ENCODE results near the gene CTSZ. TPM values are rescaled to one million over a fixed set of nuclear protein-coding genes. Genes with fewer than 3 reads are reported as not detected.

The CTSZ gene
- total RNA-seq, 4 donors from 2014 or later, result 83.5 to 145 (median 105) TPM

- Histone ChIP-seq H3K4me3 (no peak overlapping the region), H3K9me3 (no peaks in the 10 kb centered on the region), H3K27me3 (no peaks in the 10 kb centered on the region), H3K27ac (no peak overlapping the region), H3K36me3 (no peaks in the 10 kb centered on the region), H3K4me1 (peaks cover 0 to 12% (median 5%) of the 10 kb centered on the region in 4 donors)
- TF ChIP-seq POLR2A (IDR thresholded peaks at IDR 0.05) (no peak), EP300 (IDR thresholded peaks at IDR 0.05) (no peak)
- TF ChIP-seq, protein P1, sequence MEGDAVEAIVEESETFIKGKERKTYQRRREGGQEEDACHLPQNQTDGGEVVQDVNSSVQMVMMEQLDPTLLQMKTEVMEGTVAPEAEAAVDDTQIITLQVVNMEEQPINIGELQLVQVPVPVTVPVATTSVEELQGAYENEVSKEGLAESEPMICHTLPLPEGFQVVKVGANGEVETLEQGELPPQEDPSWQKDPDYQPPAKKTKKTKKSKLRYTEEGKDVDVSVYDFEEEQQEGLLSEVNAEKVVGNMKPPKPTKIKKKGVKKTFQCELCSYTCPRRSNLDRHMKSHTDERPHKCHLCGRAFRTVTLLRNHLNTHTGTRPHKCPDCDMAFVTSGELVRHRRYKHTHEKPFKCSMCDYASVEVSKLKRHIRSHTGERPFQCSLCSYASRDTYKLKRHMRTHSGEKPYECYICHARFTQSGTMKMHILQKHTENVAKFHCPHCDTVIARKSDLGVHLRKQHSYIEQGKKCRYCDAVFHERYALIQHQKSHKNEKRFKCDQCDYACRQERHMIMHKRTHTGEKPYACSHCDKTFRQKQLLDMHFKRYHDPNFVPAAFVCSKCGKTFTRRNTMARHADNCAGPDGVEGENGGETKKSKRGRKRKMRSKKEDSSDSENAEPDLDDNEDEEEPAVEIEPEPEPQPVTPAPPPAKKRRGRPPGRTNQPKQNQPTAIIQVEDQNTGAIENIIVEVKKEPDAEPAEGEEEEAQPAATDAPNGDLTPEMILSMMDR (IDR thresholded peaks at IDR 0.05), result no peak
- 73 to 74% methylated on average over 5 of the region's 5 CpGs for WGBS, 2 donors
- DNase-seq (ENCODE audit: low spot score in 2 of 2), result no peak
Observed at GRCh38 chr20:59047938-59048680, 41.1 kb upstream of the CTSZ start.

GRCh38 chr20:59046862-59047261 lies 39.8 kb upstream of the CTSZ start:
- H3K4me3 ChIP-seq, result no peak overlapping the region
- H3K27ac ChIP-seq, result no peak overlapping the region
- H3K27me3 ChIP-seq, result no peaks in the 10 kb centered on the region
- no peaks in the 10 kb centered on the region for H3K36me3 ChIP-seq
- no peak for DNase-seq (ENCODE audit: low spot score in 2 of 2)
- TF ChIP-seq, protein P1 (IDR thresholded peaks at IDR 0.05), result no peak
- TF ChIP-seq POLR2A (IDR thresholded peaks at IDR 0.05), result no peak
- TF ChIP-seq EP300 (IDR thresholded peaks at IDR 0.05), result no peak
- H3K9me3 ChIP-seq, result no peaks in the 10 kb centered on the region
- WGBS, 2 donors, result 85 to 89% methylated on average over 3 of the region's 3 CpGs
- H3K4me1 ChIP-seq, result peaks cover 0 to 18% (median 7%) of the 10 kb centered on the region in 4 donors

DNA sequence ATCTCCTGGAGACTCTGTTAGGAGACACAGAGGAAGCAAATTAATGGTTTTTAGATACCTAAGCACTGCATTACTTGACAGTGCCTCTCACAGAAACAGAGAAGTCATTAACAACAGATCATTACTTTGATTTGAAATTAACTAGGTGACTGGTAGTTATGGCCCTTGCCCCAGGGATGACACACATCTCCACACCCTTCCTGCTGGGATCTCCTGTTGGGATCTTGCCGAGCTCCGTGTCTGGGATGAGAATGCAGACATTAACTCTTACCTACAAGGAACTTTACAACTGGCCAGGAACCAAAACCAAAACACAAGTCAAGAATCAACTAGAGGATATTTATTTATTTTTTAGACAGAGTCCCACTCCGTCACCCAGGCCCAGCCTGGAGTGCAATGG lies 37.7 kb upstream of the CTSZ start:
- 69 to 74% methylated on average over 3 of the region's 3 CpGs for WGBS, 2 donors
- no peak for DNase-seq (ENCODE audit: low spot score in 2 of 2)
- peak overlapping the region in 1 of 4 donors; percentile 34 for H3K27ac ChIP-seq
- H3K4me1 ChIP-seq, result peaks cover under 1 to 38% (median 16%) of the 10 kb centered on the region in 4 donors
- TF ChIP-seq POLR2A (IDR thresholded peaks at IDR 0.05) (no peak), EP300 (IDR thresholded peaks at IDR 0.05) (no peak)
- TF ChIP-seq, protein P1 (IDR thresholded peaks at IDR 0.05), result no peak
- H3K4me3 ChIP-seq, result no peak overlapping the region
- H3K27me3 ChIP-seq, result no peaks in the 10 kb centered on the region
- peaks cover 0 to 3% (median 0%) of the 10 kb centered on the region in 3 donors for H3K36me3 ChIP-seq
- H3K9me3 ChIP-seq, result no peaks in the 10 kb centered on the region

GRCh38 chr20:59044295-59044694 lies 37.2 kb upstream of the CTSZ start:
- WGBS, 2 donors, result 94% methylated on average over 3 of the region's 3 CpGs

GRCh38 chr20:59043698-59044097 lies 36.6 kb upstream of the CTSZ start:
- WGBS, 2 donors, result 64 to 66% methylated on average over 3 of the region's 3 CpGs
- Histone ChIP-seq H3K27ac (peak overlapping the region in 3 of 4 donors; percentile 85 to 93 (median 89)), H3K4me3 (no peak overlapping the region), H3K9me3 (no peaks in the 10 kb centered on the region), H3K27me3 (no peaks in the 10 kb centered on the region), H3K4me1 (peaks cover 2 to 49% (median 16%) of the 10 kb centered on the region in 4 donors), H3K36me3 (peaks cover 0 to 3% (median 0%) of the 10 kb centered on the region in 3 donors)
- TF ChIP-seq EP300 (IDR thresholded peaks at IDR 0.05), result no peak
- TF ChIP-seq, protein P1 (IDR thresholded peaks at IDR 0.05), result no peak
- TF ChIP-seq POLR2A (IDR thresholded peaks at IDR 0.05), result no peak
- DNase-seq (ENCODE audit: low spot score in 2 of 2), result no peak

More at GRCh38 chr20:59044295-59044694, 37.2 kb upstream of the CTSZ start:
- Histone ChIP-seq H3K4me1 (peaks cover 2 to 43% (median 16%) of the 10 kb centered on the region in 4 donors), H3K9me3 (no peaks in the 10 kb centered on the region), H3K36me3 (peaks cover 0 to 3% (median 0%) of the 10 kb centered on the region in 3 donors), H3K27ac (peak overlapping the region in 1 of 4 donors; percentile 34), H3K27me3 (no peaks in the 10 kb centered on the region), H3K4me3 (no peak overlapping the region)
- no peak for DNase-seq (ENCODE audit: low spot score in 2 of 2)
- TF ChIP-seq, protein P1 (IDR thresholded peaks at IDR 0.05), result no peak
- TF ChIP-seq POLR2A (IDR thresholded peaks at IDR 0.05) (no peak), EP300 (IDR thresholded peaks at IDR 0.05) (no peak)
